ENCODE measurements around the gene KCNH1.

KCNH1 gene

GRCh38 chr1:210751911-210752310 lies 382.0 kb downstream of the KCNH1 start:
- DNase-seq (ENCODE audit: low read depth) = no peak

DNA sequence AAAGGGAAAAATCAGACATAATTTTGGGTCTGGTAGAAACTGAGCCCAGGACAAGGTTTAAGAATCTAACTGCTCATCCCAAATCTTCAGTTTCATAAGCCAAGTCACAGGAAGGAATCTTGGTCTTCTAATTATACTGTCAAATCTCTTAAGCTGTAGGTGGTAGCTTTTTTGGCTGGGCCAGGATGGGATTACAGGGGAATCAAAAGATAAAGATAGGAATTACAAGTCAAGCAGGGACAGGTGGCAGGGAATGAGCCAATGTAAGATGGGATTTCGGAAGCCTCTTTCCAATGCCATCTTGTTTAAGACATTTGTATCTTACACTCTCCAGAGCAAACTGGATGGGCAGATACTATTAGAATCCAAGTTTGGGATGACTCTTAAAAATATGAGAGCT lies 383.5 kb downstream of the KCNH1 start:
- no peak for DNase-seq (ENCODE audit: low read depth)

DNA sequence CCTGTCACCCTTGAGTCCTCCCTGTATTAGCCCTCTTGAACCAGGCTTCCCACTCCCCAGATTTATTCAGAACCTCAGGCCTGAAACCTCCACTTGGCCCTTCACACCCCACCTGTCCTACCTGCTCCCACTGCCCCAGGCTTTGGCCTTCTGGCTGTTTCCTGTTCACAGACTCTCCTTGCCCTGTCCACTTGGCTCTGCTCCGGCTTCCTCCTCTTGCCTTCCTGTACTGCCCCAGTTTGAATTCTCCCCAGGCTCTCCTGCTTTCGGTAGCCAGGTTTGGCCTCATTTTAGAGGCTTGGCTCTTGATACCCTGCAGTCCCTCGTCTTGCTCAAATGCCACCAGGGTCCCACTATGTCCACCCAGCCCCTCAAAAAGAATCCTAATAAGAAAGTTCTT lies 385.2 kb downstream of the KCNH1 start:
- no peak for DNase-seq (ENCODE audit: low read depth)

DNA sequence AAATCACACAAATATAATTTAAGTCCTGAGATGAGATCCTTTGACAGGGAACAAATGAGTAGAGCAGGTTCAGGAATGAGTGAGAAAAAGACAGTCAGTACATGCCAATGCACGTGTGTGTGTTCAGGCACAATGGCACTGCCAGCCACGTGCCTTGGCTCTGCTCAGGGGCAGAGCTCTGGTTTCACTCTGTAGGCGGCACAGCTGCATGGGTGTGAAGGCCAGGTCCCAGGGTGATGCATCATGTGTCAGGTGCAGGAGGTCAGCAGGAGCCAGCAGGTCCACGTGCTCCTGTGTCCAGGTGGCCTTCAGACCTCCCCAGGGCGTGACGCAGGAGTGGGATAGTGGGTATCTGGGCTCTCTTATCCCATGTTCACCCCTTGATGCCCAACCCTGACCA lies 386.1 kb downstream of the KCNH1 start:
- no peak for DNase-seq (ENCODE audit: low read depth)

DNA sequence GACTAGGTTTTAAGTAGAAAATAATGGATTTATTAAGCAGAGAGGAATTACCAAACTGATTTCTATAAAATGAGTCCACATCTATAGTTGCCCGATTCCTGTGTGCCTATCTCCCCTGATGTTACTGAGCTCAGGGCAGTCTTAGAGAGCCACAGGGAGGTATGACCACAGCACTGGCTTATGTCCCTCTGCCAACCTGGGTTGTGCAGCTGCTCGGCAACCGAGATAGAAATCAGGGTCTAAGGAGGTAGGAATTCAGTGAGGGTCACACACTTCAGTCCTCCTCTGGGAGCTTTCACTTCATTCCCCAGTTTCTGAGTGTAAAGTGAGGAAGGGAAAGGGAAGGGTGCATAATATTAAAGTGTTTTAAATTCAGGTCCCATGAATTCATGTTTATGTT lies 386.8 kb downstream of the KCNH1 start:
- DNase-seq (ENCODE audit: low read depth) = no peak

- no peak for DNase-seq (ENCODE audit: low read depth)
These were observed 387.8 kb downstream of the KCNH1 start for GRCh38 chr1:210746024-210746731.

DNA sequence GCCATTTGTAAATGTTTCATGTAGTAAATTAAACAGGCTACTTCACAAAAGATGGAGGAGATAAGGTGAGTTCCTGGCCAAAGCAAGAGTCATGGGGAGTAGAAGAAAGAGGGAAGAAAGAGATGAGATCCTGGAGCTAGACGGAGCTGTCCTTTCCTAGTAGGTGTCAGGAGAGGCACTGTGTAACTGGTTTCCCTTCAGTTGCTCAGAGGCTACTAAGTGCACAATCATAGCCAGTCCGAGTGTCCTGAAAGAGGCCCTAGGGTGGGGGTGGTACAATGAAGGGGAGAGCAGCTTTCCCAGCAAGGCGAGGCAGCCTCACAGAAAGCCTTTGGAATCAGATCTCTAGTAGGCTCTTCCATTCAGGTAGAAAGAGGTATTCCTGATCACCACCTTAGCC lies 390.9 kb downstream of the KCNH1 start:
- no peak for DNase-seq (ENCODE audit: low read depth)

- DNase-seq (ENCODE audit: low read depth) = no peak
These were observed 392.4 kb downstream of the KCNH1 start for GRCh38 chr1:210741564-210741963.

- no peak for DNase-seq (ENCODE audit: low read depth)
These were observed 394.3 kb downstream of the KCNH1 start for GRCh38 chr1:210739627-210740026.

GRCh38 chr1:210738256-210738655 lies 395.7 kb downstream of the KCNH1 start:
- no peak for DNase-seq (ENCODE audit: low read depth)

GRCh38 chr1:210736713-210737112 lies 397.2 kb downstream of the KCNH1 start:
- DNase-seq (ENCODE audit: low read depth) = no peak

GRCh38 chr1:210731597-210731996 lies 402.4 kb downstream of the KCNH1 start:
- DNase-seq (ENCODE audit: low read depth) = no peak

- no peak for DNase-seq (ENCODE audit: low read depth)
These were observed 402.8 kb downstream of the KCNH1 start for GRCh38 chr1:210731193-210731592.

- no peak for DNase-seq (ENCODE audit: low read depth)
These were observed 403.9 kb downstream of the KCNH1 start for GRCh38 chr1:210730023-210730422.

DNA sequence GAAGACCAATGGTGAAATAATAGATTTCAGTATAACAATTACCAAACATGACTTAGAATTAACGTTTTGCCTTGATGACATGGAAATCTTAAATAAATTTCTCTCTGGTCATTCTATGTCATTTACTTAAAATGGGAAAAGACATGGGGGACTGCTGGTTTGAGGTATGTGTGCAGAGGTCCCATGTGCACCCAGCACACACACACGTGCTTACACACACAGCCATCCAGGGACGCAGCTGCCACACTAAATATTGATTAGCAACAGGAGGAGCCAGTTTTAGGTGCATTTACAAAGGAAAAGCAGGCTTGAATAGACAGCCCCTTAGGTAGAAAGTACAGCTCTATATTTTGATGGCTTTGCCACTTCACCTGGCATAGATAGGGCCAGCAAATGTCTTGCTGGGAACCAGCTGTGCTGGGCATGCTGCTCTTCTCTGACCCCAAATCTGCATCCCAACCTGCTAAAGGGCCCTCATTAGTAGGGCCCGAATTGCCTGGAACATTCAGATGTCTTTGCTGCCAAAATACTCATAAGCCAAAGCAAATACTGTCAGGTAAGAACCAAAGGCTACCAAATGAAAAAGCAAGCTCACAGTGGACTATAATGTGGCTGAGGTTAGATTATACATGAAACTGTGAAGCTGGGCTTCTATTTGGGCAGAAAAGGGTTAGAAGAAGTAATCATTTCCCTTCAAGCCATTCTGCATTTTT lies 405.4 kb downstream of the KCNH1 start:
- no peak for DNase-seq (ENCODE audit: low read depth)

DNA sequence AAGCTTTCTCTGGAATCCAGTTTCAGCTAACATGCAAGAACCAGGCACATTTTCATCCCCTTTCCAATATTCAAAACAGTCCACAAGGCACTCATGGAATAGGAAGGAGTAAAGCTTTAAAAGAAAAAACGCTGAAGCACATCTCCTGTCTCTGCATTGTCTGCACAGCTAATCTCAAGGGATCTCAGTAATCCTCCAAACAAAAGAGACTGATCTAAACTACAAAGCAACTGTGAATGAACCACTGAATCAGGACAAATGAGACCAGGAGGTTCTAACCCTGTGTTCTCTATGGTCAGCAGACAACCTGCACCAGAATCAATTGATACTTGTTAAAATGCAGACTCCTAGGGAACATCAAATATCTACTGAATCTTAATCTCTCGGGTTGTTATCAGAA lies 406.2 kb downstream of the KCNH1 start:
- no peak for DNase-seq (ENCODE audit: low read depth)

DNA sequence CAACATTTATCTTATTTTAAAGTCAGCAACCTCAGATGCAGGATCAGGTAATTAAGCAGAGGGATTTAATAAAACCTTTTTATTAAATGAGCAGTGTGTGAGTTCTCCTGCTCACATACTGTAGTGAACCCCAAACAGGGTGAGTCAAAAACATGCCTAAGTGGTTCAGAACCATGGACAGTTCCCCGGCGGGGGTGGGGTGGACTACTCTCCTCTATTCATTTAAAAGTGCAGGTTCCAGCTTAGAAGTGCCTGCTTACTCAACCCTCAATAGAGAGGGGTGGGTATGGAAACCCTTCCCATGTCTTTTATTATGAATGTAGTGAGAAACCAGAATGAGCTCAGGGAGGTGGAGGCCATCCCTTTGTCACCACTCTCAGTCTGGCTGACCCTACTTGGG lies 407.3 kb downstream of the KCNH1 start:
- DNase-seq (ENCODE audit: low read depth) = no peak

DNA sequence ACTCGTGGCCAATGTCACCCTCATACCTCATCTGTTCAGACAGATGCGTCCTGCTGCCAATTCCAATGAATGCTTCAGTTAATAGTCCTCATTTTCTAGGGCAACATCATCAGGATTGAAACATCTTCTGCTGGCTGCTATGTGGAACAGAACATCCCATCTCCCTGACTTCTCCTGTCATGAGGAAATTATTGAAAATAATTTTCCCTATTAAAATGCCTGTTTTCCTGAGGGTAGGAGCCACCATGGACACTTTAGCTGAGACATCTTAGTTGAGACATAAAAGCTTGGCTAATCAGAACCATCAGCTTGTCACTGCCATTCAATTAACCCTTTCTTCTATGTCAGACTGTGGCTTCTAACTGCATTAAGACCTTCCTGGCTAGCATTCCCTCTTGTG lies 409.2 kb downstream of the KCNH1 start:
- DNase-seq (ENCODE audit: low read depth) = no peak

DNA sequence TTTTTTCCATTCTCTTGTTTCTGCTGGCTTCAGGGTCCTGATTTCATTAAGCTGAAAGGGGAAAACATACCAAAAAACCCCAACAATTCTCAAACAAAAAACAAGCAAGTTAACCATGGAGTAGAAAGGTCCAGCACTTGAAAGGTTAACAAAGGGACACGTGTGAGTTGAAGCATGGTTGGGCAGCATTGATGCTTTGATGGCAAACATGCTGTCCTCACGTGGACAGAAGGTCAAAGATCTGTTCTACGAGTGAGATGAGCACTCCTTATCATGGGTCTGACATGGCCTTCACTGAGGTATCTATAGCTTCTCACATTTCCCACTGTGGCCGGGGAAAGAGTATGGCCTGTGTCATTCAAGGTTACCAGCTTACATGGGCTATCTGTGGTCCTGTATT lies 410.3 kb downstream of the KCNH1 start:
- no peak for DNase-seq (ENCODE audit: low read depth)

- no peak for DNase-seq (ENCODE audit: low read depth)
These were observed 411.4 kb downstream of the KCNH1 start for GRCh38 chr1:210722410-210723081.

DNA sequence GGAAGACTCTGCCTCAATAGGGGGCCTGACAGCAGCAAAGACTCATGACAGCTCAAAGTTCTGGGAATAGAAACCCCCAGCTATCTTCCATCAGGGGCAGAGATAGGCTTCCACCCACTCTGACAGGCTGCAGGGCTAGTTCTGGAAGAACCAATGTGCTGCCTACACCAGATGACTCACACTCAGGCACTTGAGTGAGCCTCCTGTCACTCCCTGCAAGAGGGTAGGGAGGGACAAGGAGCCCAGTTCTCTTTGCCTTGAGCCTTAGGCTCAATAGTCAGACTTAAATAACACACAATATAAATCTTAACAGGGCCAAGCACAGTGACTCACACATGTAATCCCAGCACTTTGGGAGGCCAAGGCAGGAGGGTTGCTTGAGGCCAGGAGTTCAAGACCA lies 418.9 kb downstream of the KCNH1 start:
- no peak for DNase-seq (ENCODE audit: low read depth)

- no peak for DNase-seq (ENCODE audit: low read depth)
These were observed 421.9 kb downstream of the KCNH1 start for GRCh38 chr1:210711825-210712612.

DNA sequence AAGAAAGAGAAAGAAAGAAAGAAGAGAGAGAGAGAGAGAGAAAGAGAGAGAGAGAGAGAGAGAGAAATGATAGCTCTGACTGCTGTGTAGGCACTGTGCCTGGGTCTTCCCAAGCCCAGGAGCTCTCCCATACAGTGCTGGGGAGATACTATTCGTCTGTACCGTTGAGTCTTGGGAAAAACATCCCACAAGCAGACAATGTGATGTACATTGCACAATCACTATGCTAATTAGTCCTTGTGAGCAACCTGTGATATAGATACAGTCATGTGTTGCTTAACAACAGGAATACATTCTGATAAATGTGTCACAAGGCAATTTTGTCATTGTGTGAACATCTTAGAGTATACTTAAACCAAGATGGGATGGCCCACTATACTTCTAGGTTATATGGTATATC lies 424.2 kb downstream of the KCNH1 start:
- DNase-seq (ENCODE audit: low read depth) = no peak
